Thyroid gland (tissue), 4 donors: ENCODE results near the gene CENPN. TPM values are rescaled to one million over a fixed set of nuclear protein-coding genes. Genes with fewer than 3 reads are reported as not detected.

ENCODE experiments used
- DNase-seq, 2 donors: peaks; one replicate each; pipeline ENCODE4 v3.0.0-alpha.2; 2019
- H3K27ac ChIP-seq, 3 donors: fragments of 200-600 bp; sonication (generic); 1 replicate in 2 of 3; 2 replicates in 1 of 3; pipeline ENCODE4 v1.5.1; 2016 to 2019; ENCODE audit warnings: mild to moderate bottlenecking in 1 of 3, moderate library complexity in 1 of 3
- H3K27me3 ChIP-seq: fragments of 200-600 bp; sonication (generic); one replicate; pipeline ENCODE4 v1.5.1; 2019
- H3K36me3 ChIP-seq, 2 donors: fragments of 200-600 bp; sonication (generic); one replicate each; pipeline ENCODE4 v1.5.1; 2016 to 2019
- H3K4me1 ChIP-seq, 2 donors: fragments of 200-600 bp; sonication (generic); one replicate each; pipeline ENCODE4 v1.5.1; 2017 to 2019
- H3K4me3 ChIP-seq, 3 donors: fragments of 200-600 bp; sonication (generic); replicated peaks in 1 of 3; 1 replicate in 2 of 3; 2 replicates in 1 of 3; pipeline ENCODE4 v1.5.1; 2016; ENCODE audit warnings: mild to moderate bottlenecking in 1 of 3
- H3K9me3 ChIP-seq: fragments of 200-600 bp; sonication (generic); one replicate; pipeline ENCODE4 v1.5.1; 2017
- CTCF ChIP-seq, 6 experiments: fragments of 200-600 bp in 3 of 6; fragments of 450-650 bp in 3 of 6; sonication (generic) in 3 of 6; IDR thresholded peaks; one replicate each; pipeline ENCODE4 v1.5.1; 2016 to 2019; ENCODE audit warnings: antibody characterized with exemption in 6 of 6, mild to moderate bottlenecking in 2 of 6, inconsistent platforms in 1 of 6, moderate library complexity in 1 of 6
- POLR2A ChIP-seq, 2 donors: fragments of 450-650 bp; IDR thresholded peaks; one replicate each; pipeline ENCODE4 v1.6.1; 2017; ENCODE audit warnings: antibody characterized with exemption in 2 of 2, mild to moderate bottlenecking in 2 of 2, moderate library complexity in 1 of 2
- WGBS, 2 donors: methylation state at CpG; one replicate each; pipeline ENCODE4 v1.1.5; 2017; 5-methylcytosine and 5-hydroxymethylcytosine counted together
- intact Hi-C: fragments of 100-400 bp; cut with DNase I; formaldehyde crosslinking; loops from one replicate; pipeline ENCODE4 v1.15.1; 2023
- total RNA-seq, 4 donors: library from RNA; depleted of rRNA; stranded (reverse); fragments of >200 nt; gene quantifications; one replicate each; pipeline ENCODE4 v1.2.3, GENCODE V29; 2016

Gene CENPN
- total RNA-seq, 4 donors from 2014 or later, result 5.8 to 14.4 (median 6.7) TPM

GRCh38 chr16:81026429-81026828 is 19.4 kb downstream of the CENPN start:
- no peaks in the 10 kb centered on the region for H3K27me3 ChIP-seq
- H3K36me3 ChIP-seq, result no peaks in the 10 kb centered on the region
- TF ChIP-seq POLR2A (IDR thresholded peaks at IDR 0.05), result no peak
- no peak for TF ChIP-seq CTCF (IDR thresholded peaks at IDR 0.05)
- H3K4me1 ChIP-seq, result no peaks in the 10 kb centered on the region
- no peak overlapping the region for H3K4me3 ChIP-seq
- H3K9me3 ChIP-seq, result no peaks in the 10 kb centered on the region
- intact Hi-C loops, result no loop called here
- DNase-seq, result no peak
- 93 to 98% methylated on average over 4 of the region's 4 CpGs for WGBS, 2 donors
- H3K27ac ChIP-seq, result no peak overlapping the region

- Histone ChIP-seq H3K4me3 (no peak overlapping the region), H3K27me3 (no peaks in the 10 kb centered on the region), H3K36me3 (no peaks in the 10 kb centered on the region), H3K4me1 (no peaks in the 10 kb centered on the region), H3K27ac (no peak overlapping the region), H3K9me3 (no peaks in the 10 kb centered on the region)
- intact Hi-C loops, result loop anchor here (5.0 to 10.0 kb wide), 2 partner anchors 47 to 155 kb away; partner anchors contain the start of gene C16orf46
- no peak for DNase-seq
- TF ChIP-seq CTCF (IDR thresholded peaks at IDR 0.05), result no peak
- TF ChIP-seq POLR2A (IDR thresholded peaks at IDR 0.05), result no peak
- WGBS, 2 donors, result 91 to 96% methylated on average over 11 of the region's 11 CpGs
Observed at GRCh38 chr16:81029930-81030604, 23.1 kb downstream of the CENPN start.

- H3K9me3 ChIP-seq, result no peaks in the 10 kb centered on the region
- peak within 1 kb of the TSS; percentile 38 to 64 (median 59) for H3K4me3 ChIP-seq
- H3K27ac ChIP-seq, result peak within 1 kb of the TSS in 2 of 3 donors; percentile 28 to 51
- peaks cover 24 to 31% of the 10 kb centered on the region in 2 donors for H3K4me1 ChIP-seq
- no peaks in the 10 kb centered on the region for H3K36me3 ChIP-seq
- 20 to 35% methylated on average over 8 to 11 of the region's 54 CpGs for WGBS, 2 donors
- intact Hi-C loops, result loop anchor here (10.0 kb wide), 1 partner anchor 149 kb away; no protein-coding TSS in a partner anchor
- TF ChIP-seq POLR2A (IDR thresholded peaks at IDR 0.05) (peak; percentile 23 to 90), CTCF (IDR thresholded peaks at IDR 0.05) (peak; percentile 86 to 99 (median 94))
- H3K27me3 ChIP-seq, result no peaks in the 10 kb centered on the region
- peak; percentile 86 to 89 for DNase-seq
Observed at GRCh38 chr16:81035398-81035974, 28.5 kb downstream of the CENPN start, which contains the start of gene ATMIN. ATMIN (plus strand) TSS chr16:81035842; CDS start chr16:81035871, 29 bp downstream.

- 0 to 2% methylated on average over 9 to 26 of the region's 80 CpGs for WGBS, 2 donors
- H3K36me3 ChIP-seq, result no peaks in the 10 kb centered on the region
- peak overlapping the region; percentile 38 to 64 (median 59) for H3K4me3 ChIP-seq
- intact Hi-C loops, result loop anchor here (10.0 kb wide), 1 partner anchor 149 kb away; no protein-coding TSS in a partner anchor
- peak; percentile 27 to 50 for DNase-seq
- peak overlapping the region in 2 of 3 donors; percentile 28 to 51 for H3K27ac ChIP-seq
- H3K9me3 ChIP-seq, result no peaks in the 10 kb centered on the region
- no peak for TF ChIP-seq CTCF (IDR thresholded peaks at IDR 0.05)
- no peak for TF ChIP-seq POLR2A (IDR thresholded peaks at IDR 0.05)
- H3K27me3 ChIP-seq, result no peaks in the 10 kb centered on the region
- H3K4me1 ChIP-seq, result peaks cover 24 to 31% of the 10 kb centered on the region in 2 donors
Observed at GRCh38 chr16:81035975-81036750, 29.1 kb downstream of the CENPN start.
